GM13976 (cell line): ENCODE data around the gene ATAD2B.
"Not testable (repeated sequence)": the region's sequence is repeated elsewhere in the genome, so short reads cannot be mapped to it uniquely, and the experiment has no call there.

Experiments used
- DNase-seq: peaks from one replicate; pipeline ENCODE4 v3.0.0; 2012; ENCODE audit warnings: low spot score
- CTCF ChIP-seq: IDR thresholded peaks from 2 replicates; pipeline ENCODE4 v1.5.1; 2012; ENCODE audit warnings: borderline replicate concordance, mild to moderate bottlenecking; ENCODE audit not compliant: insufficient read depth; ENCODE audit errors: extremely low read depth, missing control alignments, control extremely low read depth
- in situ Hi-C: fragments of 300-500 bp; cut with MboI; formaldehyde crosslinking; loops from one replicate; pipeline ENCODE4 v1.12.0; 2022; ENCODE audit warnings: low sequenced_read_pairs, mixed read lengths, inconsistent platforms; ENCODE audit not compliant: unreplicated experiment

The ATAD2B gene

GRCh38 chr2:23745068-23745725 lies 181.7 kb downstream of the ATAD2B start:
- no peak for TF ChIP-seq CTCF
- in situ Hi-C loops = no loop called here
- DNase-seq = no peak

DNA sequence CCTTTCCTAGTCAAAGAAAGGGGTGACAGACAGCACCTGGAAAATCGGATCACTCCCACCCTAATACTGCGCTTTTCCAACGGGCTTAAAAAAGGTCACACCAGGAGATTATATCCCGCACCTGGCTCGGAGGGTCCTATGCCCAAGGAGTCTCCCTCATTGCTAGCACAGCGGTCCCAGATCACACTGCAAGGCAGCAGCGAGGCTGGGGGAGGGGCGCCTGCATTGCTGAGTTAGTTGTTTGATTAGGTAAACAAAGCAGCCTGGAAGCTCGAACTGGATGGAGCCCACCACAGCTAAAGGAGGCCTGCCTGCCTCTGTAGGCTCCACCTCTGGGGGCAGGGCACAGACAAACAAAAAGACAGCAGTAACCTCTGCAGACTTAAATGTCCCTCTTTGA lies 190.1 kb downstream of the ATAD2B start:
- DNase-seq, in situ Hi-C loops: not testable (repeated sequence)

- in situ Hi-C loops = no loop called here
- no peak for TF ChIP-seq CTCF
- no peak for DNase-seq
These were observed 192.5 kb downstream of the ATAD2B start for GRCh38 chr2:23734416-23734815.

DNA sequence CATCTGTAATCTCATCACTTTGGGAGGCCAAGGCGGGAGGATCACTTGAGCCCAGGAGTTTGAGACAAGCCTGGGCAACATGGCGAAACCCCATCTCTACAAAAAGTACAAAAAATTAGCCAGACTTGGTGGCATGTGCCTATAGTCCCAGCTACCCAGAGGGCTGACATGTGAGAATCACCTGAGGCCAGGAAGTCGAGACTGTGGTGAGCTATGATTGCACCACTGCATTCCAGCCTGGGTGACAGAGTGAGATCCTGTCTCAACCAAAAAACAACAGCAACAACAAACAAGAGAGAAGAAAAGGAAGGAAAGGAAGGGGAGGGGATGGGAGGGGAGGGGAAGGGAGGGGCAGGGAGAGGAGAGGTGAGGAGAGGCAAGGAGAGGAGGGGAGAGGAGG lies 203.9 kb downstream of the ATAD2B start:
- in situ Hi-C loops, DNase-seq: not testable (repeated sequence)

GRCh38 chr2:23722255-23722654 lies 204.7 kb downstream of the ATAD2B start:
- no peak for TF ChIP-seq CTCF
- in situ Hi-C loops = no loop called here
- DNase-seq = no peak

DNA sequence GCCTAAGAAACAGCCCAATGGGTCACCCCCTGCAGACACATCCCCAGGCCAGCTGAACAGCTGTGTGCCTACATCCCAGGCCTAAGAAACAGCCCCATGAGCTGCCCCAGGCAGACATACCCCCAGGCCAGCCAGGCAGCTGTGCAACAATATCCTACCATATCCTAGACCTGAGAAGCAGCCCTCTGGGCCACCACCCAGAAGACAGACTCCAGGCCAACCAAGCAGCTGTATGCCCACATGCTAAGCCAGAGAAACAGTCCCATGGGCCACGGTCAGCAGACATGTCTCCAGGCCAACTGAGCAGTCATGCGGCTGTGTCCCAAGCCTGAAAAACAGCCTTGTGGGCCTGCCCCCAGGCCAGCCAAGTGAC lies 205.5 kb downstream of the ATAD2B start:
- in situ Hi-C loops = no loop called here
- no peak for DNase-seq
- no peak for TF ChIP-seq CTCF

GRCh38 chr2:23720705-23721453 lies 206.0 kb downstream of the ATAD2B start:
- in situ Hi-C loops = no loop called here
- TF ChIP-seq CTCF = no peak
- DNase-seq = no peak
